GM18517 (cell line): ENCODE measurements around the gene SMIM10L1.

Experiments
- ATAC-seq: cut with Tn5 transposase; IDR thresholded peaks from one replicate; pipeline ENCODE4 v1.9.1; 2021; ENCODE audit warnings: mild to moderate bottlenecking, moderate library complexity; ENCODE audit not compliant: unreplicated experiment

The SMIM10L1 gene

DNA sequence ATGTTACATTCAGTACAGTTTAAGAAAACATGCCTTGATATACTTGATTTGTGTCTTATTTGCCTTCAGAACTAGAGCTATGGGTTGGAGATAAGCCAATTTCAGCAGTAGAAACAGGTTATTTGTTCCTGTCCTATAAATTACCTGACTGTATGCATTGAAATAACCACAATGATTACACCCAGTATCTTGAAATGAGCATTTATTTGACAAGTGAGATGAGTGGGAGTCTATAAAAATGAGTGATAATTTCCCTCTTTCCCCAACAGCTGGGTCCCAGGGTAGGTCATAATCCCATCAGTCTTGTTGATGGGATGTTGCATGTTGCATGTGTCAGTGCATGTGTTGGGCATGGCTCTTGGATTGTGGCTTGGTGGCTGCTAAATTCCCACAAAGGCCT, 12.0 kb downstream of the SMIM10L1 start:
- ATAC-seq = no peak

DNA sequence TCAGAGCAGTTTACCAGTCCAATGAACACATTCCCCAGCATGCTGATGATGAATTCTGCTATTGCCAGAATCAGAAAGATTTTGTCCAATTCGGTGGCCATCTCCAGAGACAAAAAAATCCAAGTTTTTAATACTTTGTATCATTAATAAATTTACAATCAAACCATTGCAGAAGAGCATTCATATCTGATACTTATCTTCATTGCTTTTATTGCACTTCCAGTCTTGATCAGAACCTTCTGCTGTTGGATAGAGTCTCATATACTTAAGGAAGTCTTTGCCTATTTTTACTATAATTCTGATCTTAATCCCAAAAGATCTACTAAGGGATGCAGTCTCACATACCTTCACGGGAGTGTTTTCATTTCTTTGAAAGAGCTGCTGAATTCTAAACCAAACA, 15.8 kb downstream of the SMIM10L1 start, which contains the start of gene TAS2R42:
TAS2R42 (minus strand) TSS at position 101 of the 400 bp plus-strand sequence; CDS start at position 101, 0 bp downstream.
- no peak for ATAC-seq

DNA sequence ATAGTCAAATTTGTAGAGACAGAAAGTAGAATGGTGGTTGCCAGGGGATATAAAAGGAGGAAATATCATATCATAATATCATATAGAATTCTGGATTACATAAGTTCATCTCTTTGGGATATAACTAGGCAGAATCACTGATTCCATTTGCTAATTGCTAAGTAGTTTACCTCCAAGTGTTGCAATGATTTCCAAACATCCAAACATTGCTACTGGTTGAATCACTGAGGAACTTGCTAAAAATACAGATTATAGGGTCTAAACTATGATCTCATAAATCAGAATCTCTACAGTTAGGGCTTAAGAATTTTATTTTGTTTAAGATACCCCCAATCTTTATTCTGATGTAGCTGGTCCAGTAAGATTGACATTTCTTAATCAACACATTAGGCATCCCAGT, 31.8 kb downstream of the SMIM10L1 start:
- no peak for ATAC-seq

DNA sequence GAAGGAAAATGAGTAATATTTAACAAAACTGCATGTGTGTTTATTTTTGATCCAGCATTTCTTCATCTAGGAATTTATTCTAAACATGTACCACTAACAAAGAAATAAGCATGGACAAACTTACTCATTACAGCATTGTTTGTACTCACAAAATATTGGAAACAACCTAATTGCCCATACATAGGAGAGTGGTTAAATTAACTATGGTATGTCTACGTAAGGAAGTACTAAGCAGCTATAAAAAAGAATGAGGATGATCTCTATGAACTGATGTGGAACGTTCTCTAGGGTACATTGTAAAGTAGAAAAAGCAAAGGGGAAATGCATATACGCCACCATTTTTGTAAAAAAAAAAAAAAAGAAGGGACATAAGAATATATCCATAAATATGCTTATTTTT, 33.2 kb downstream of the SMIM10L1 start:
- no peak for ATAC-seq

DNA sequence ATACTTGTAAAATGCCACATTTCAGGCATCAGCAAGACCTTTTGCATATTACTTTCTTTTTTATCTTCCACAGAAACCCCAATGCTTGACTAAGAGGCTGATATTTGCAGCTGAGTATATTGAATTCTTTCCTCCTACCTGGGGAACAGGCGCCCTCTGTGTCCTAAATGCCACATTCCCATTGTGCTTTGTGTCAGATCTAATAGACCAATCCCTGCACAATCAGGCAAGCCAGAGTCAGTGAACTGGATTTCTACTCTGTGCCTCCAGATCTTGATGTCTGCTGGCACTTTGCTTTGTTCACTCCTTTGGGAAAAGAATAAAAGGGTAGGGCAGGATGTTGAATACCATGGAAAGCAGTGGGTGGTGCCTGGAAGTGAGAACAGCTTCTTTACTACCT, 38.1 kb downstream of the SMIM10L1 start:
- no peak for ATAC-seq
